Stimulated activated CD4-positive, alpha-beta T cell treated with anti-CD3 and anti-CD28 coated beads, Interleukin-1b, Interleukin-23, amount 100 ng/mL, for 4 hours (primary cell): ENCODE measurements around the gene PRUNE2.

ENCODE experiments used
- DNase-seq, 2 donors: peaks; one replicate each; pipeline ENCODE4 v3.0.0-alpha.2; 2020; ENCODE audit warnings: low read depth in 2 of 2

PRUNE2 gene

GRCh38 chr9:76658510-76659231 is 247.2 kb downstream of the PRUNE2 start:
- no peak for DNase-seq

- no peak for DNase-seq
Observed at GRCh38 chr9:76657265-76657664, 248.6 kb downstream of the PRUNE2 start.

- no peak for DNase-seq
Observed at GRCh38 chr9:76655971-76656370, 249.9 kb downstream of the PRUNE2 start.

GRCh38 chr9:76655121-76655541 is 250.8 kb downstream of the PRUNE2 start:
- DNase-seq = no peak

GRCh38 chr9:76654575-76654974 is 251.3 kb downstream of the PRUNE2 start:
- DNase-seq = no peak

- no peak for DNase-seq
Observed at GRCh38 chr9:76654051-76654461, 251.9 kb downstream of the PRUNE2 start.

- no peak for DNase-seq
Observed at GRCh38 chr9:76652894-76653293, 253.0 kb downstream of the PRUNE2 start.

GRCh38 chr9:76651119-76651705 is 254.7 kb downstream of the PRUNE2 start:
- DNase-seq = no peak

- no peak for DNase-seq
Observed at GRCh38 chr9:76650692-76651091, 255.2 kb downstream of the PRUNE2 start.

- no peak for DNase-seq
Observed at GRCh38 chr9:76649894-76650293, 256.0 kb downstream of the PRUNE2 start.

GRCh38 chr9:76646249-76646648 is 259.7 kb downstream of the PRUNE2 start:
- DNase-seq = no peak

- DNase-seq = no peak
Observed at GRCh38 chr9:76644647-76645250, 261.2 kb downstream of the PRUNE2 start.

- DNase-seq = no peak
Observed at GRCh38 chr9:76644171-76644570, 261.7 kb downstream of the PRUNE2 start.

GRCh38 chr9:76643399-76644117 is 262.4 kb downstream of the PRUNE2 start:
- DNase-seq = no peak

GRCh38 chr9:76642701-76643209 is 263.2 kb downstream of the PRUNE2 start:
- DNase-seq = no peak

GRCh38 chr9:76642074-76642473 is 263.8 kb downstream of the PRUNE2 start:
- no peak for DNase-seq

- no peak for DNase-seq
Observed at GRCh38 chr9:76638001-76638400, 267.9 kb downstream of the PRUNE2 start.

- no peak for DNase-seq
Observed at GRCh38 chr9:76637416-76637815, 268.5 kb downstream of the PRUNE2 start.

GRCh38 chr9:76634356-76635054 is 271.4 kb downstream of the PRUNE2 start:
- no peak for DNase-seq

- no peak for DNase-seq
Observed at GRCh38 chr9:76630916-76631315, 275.0 kb downstream of the PRUNE2 start.

- no peak for DNase-seq
Observed at GRCh38 chr9:76629205-76629990, 276.5 kb downstream of the PRUNE2 start.
